SK-N-SH (cell line): ENCODE data around the gene GPR173. TPM values are rescaled to one million over a fixed set of nuclear protein-coding genes. Genes with fewer than 3 reads are reported as not detected.

ENCODE experiments used
- CTCF ChIA-PET: fragments of 300-600, 350-600 bp; formaldehyde crosslinking; extraction: SDS; loops from one replicate; lab custom pipeline; 2021; lab: Yijun Ruan, JAX
- POLR2A ChIA-PET: fragments of 350-600 bp; sonication (Branson Sonifier 250); formaldehyde crosslinking; extraction: SDS; loops from one replicate; lab custom pipeline; 2020; ENCODE audit warnings: antibody characterized with exemption, inconsistent platforms; lab: Yijun Ruan, JAX
- DNase-seq: peaks from one replicate; pipeline ENCODE4 v3.0.0; 2012
- H2AFZ ChIP-seq: fragments of 200-600 bp; sonication (generic); 2 replicates; pipeline ENCODE4 v1.8.1; 2016; ENCODE audit warnings: antibody characterized with exemption, mild to moderate bottlenecking, low read depth
- H3F3A ChIP-seq: fragments of 200-600 bp; sonication (generic); replicated peaks from 2 replicates; pipeline ENCODE3; 2016; ENCODE audit warnings: antibody characterized with exemption, mild to moderate bottlenecking; ENCODE audit not compliant: insufficient read depth
- H3K27ac ChIP-seq, 2 experiments: fragments of 200-500 bp in 1 of 2; fragments of 200-600 bp in 1 of 2; sonication (Bioruptor generic) in 1 of 2; sonication (generic), shearing (Covaris generic) in 1 of 2; 2 replicates each; pipeline versions ENCODE4 v1.5.1 to v1.6.1; 2014 to 2016; ENCODE audit warnings: low read depth in 2 of 2, inconsistent platforms in 1 of 2, low read length in 1 of 2, mild to moderate bottlenecking in 1 of 2, mixed read lengths in 1 of 2
- H3K27me3 ChIP-seq: fragments of 200-600 bp; sonication (generic), shearing (Covaris generic); 2 replicates; pipeline ENCODE4 v1.6.1; 2016; ENCODE audit warnings: mixed run types; ENCODE audit not compliant: insufficient read depth
- H3K36me3 ChIP-seq, 2 experiments: fragments of 200-500 bp in 1 of 2; fragments of 200-600 bp in 1 of 2; sonication (Bioruptor generic) in 1 of 2; sonication (generic) in 1 of 2; replicated peaks in 1 of 2; 2 replicates each; pipeline versions ENCODE3 to v1.5.1; 2014 to 2016; ENCODE audit warnings: low read length in 1 of 2, mild to moderate bottlenecking in 1 of 2; ENCODE audit not compliant: insufficient read depth in 2 of 2, control insufficient read depth in 1 of 2
- H3K4me1 ChIP-seq, 2 experiments: fragments of 200-500 bp in 1 of 2; fragments of 200-600 bp in 1 of 2; sonication (Bioruptor generic) in 1 of 2; sonication (generic), shearing (Covaris generic) in 1 of 2; 2 replicates each; pipeline versions ENCODE4 v1.5.1 to v1.6.1; 2014 to 2016; ENCODE audit warnings: low read depth in 1 of 2, low read length in 1 of 2, mixed run types in 1 of 2; ENCODE audit not compliant: insufficient read depth in 2 of 2, control insufficient read depth in 1 of 2
- H3K4me2 ChIP-seq: fragments of 200-600 bp; sonication (generic), shearing (Covaris generic); 2 replicates; pipeline ENCODE4 v1.6.1; 2017; ENCODE audit warnings: mixed run types
- H3K4me3 ChIP-seq, 2 experiments: fragments of 200-500 bp in 1 of 2; fragments of 200-600 bp in 1 of 2; sonication (Bioruptor generic) in 1 of 2; sonication (generic), shearing (Covaris generic) in 1 of 2; 2 replicates each; pipeline versions ENCODE4 v1.5.1 to v1.8.1; 2014 to 2016; ENCODE audit warnings: low read depth in 2 of 2, inconsistent platforms in 1 of 2, low read length in 1 of 2, mild to moderate bottlenecking in 1 of 2, mixed read lengths in 1 of 2, moderate library complexity in 1 of 2
- H3K79me2 ChIP-seq: fragments of 200-600 bp; sonication (generic); 2 replicates; pipeline ENCODE4 v1.8.1; 2017; ENCODE audit warnings: mild to moderate bottlenecking; ENCODE audit not compliant: insufficient read depth
- H3K9ac ChIP-seq: fragments of 200-600 bp; sonication (generic); 2 replicates; pipeline ENCODE4 v1.6.1; 2017; ENCODE audit warnings: mixed run types
- H3K9me2 ChIP-seq: fragments of 200-600 bp; sonication (generic); 2 replicates; pipeline ENCODE4 v1.6.1; 2017; ENCODE audit warnings: mixed run types
- H3K9me3 ChIP-seq: fragments of 200-600 bp; sonication (generic); 2 replicates; pipeline ENCODE4 v1.6.1; 2017; ENCODE audit warnings: mixed run types, mild to moderate bottlenecking, moderate library complexity
- H4K20me1 ChIP-seq: fragments of 200-600 bp; sonication (generic); 2 replicates; pipeline ENCODE4 v1.6.1; 2017; ENCODE audit warnings: mild to moderate bottlenecking, mixed run types; ENCODE audit not compliant: insufficient read depth
- CTCF ChIP-seq: fragments of 200-600 bp; sonication (generic); IDR thresholded peaks from 2 replicates; pipeline ENCODE4 v1.6.1; 2017; ENCODE audit warnings: antibody characterized with exemption, mild to moderate bottlenecking, moderate library complexity
- FOSL2 ChIP-seq: IDR thresholded peaks from 2 replicates; pipeline ENCODE4 v1.4.0; 2012; ENCODE audit warnings: low read depth, mild to moderate bottlenecking, moderate library complexity, borderline replicate concordance
- FOXJ3 ChIP-seq: sonication (generic); formaldehyde crosslinking; IDR thresholded peaks from 2 replicates; pipeline ENCODE4 v1.5.1; 2020; ENCODE audit warnings: mild to moderate bottlenecking, missing genetic modification reagents
- GABPA ChIP-seq: IDR thresholded peaks from 2 replicates; pipeline ENCODE4 v1.4.0; 2012; ENCODE audit warnings: low read depth, mild to moderate bottlenecking
- IRF3 ChIP-seq: fragments of 150-350 bp; IDR thresholded peaks from 2 replicates; pipeline ENCODE4 v1.6.1; 2016; ENCODE audit warnings: mild to moderate bottlenecking, low read depth, low read length
- JUND ChIP-seq: IDR thresholded peaks from 2 replicates; pipeline ENCODE4 v1.4.0; 2012
- MEF2A ChIP-seq: IDR thresholded peaks from 2 replicates; pipeline ENCODE4 v1.4.0; 2012; ENCODE audit warnings: low read depth, borderline replicate concordance
- MXI1 ChIP-seq: IDR thresholded peaks from 2 replicates; pipeline ENCODE4 v1.6.1; 2012; ENCODE audit warnings: mild to moderate bottlenecking, low read depth, low read length, improper control_type of control experiment
- NFIC ChIP-seq: IDR thresholded peaks from 2 replicates; pipeline ENCODE4 v1.4.0; 2012; ENCODE audit warnings: borderline replicate concordance
- PBX3 ChIP-seq: IDR thresholded peaks from 2 replicates; pipeline ENCODE4; 2012
- POLR2AphosphoS5 ChIP-seq: IDR thresholded peaks from 2 replicates; pipeline ENCODE4 v1.6.1; 2012; ENCODE audit warnings: low read depth, low read length
- RAD21 ChIP-seq: IDR thresholded peaks from 2 replicates; pipeline ENCODE4 v1.6.1; 2012; ENCODE audit warnings: mild to moderate bottlenecking, low read length
- SMC3 ChIP-seq: IDR thresholded peaks from 2 replicates; pipeline ENCODE4 v1.6.1; 2012; ENCODE audit warnings: low read depth, low read length, improper control_type of control experiment
- USF2 ChIP-seq: fragments of 150-350 bp; IDR thresholded peaks from 2 replicates; pipeline ENCODE4 v1.6.1; 2017; ENCODE audit warnings: antibody characterized with exemption, low read length, low read depth, borderline replicate concordance
- YY1 ChIP-seq: IDR thresholded peaks from 2 replicates; pipeline ENCODE4 v1.4.0; 2012; ENCODE audit warnings: low read depth, mild to moderate bottlenecking
- ZBTB33 ChIP-seq: IDR thresholded peaks from 2 replicates; pipeline ENCODE4 v1.4.0; 2012; ENCODE audit warnings: low read depth, borderline replicate concordance
- WGBS: methylation state at CpG from one replicate; pipeline ENCODE4 v1.1.6; 2017; ENCODE audit warnings: low lambda C conversion rate; 5-methylcytosine and 5-hydroxymethylcytosine counted together
- polyA plus RNA-seq, 3 experiments: library from polyadenylated mRNA; depleted of rRNA; stranded (reverse); fragments of >200 nt; gene quantifications; 2 replicates each; pipeline ENCODE4 v1.2.3, GENCODE V29; 2012

GPR173 gene
- polyA plus RNA-seq, 1 of the 3 experiments (the other 2 are of a cell fraction) = 5.8 TPM

- Histone ChIP-seq H3K9me2 (no peaks in the 10 kb centered on the region), H3K79me2 (no peaks in the 10 kb centered on the region), H3K4me3 (no peak overlapping the region), H3K27ac (no peak overlapping the region), H3F3A (peaks cover 8% of the 10 kb centered on the region), H4K20me1 (no peaks in the 10 kb centered on the region), H3K9ac (no peak overlapping the region), H3K27me3 (no peaks in the 10 kb centered on the region; the same call in 1 of the 2 replicates), H3K36me3 (peaks cover 0 to 2% of the 10 kb centered on the region in 2 experiments), H3K4me2 (no peak overlapping the region), H2AFZ (no peak overlapping the region), H3K9me3 (no peaks in the 10 kb centered on the region), H3K4me1 (peaks cover 4 to 8% of the 10 kb centered on the region in 2 experiments; a peak in 2 of 4 replicates)
- ChIA-PET CTCF (interaction anchor here (1.1 kb wide), 1 partner anchor 12 kb away, joined by 4 read pairs; no protein-coding TSS in a partner anchor), POLR2A (no interaction called here)
- no peak for DNase-seq
- TF ChIP-seq GABPA (no peak), NFIC (no peak), ZBTB33 (no peak), YY1 (no peak), USF2 (no peak), POLR2AphosphoS5 (no peak), IRF3 (no peak), PBX3 (no peak), MEF2A (no peak), MXI1 (no peak), FOXJ3 (no peak), RAD21 (no peak), SMC3 (no peak), CTCF (no peak), JUND (no peak), FOSL2 (no peak)
- WGBS = 92% methylated on average over 18 of the region's 21 CpGs
Measured at GRCh38 chrX:53076671-53077070, 28.1 kb downstream of the GPR173 start.
